SK-N-SH (cell line): ENCODE measurements around the gene SRSF12. TPM values are rescaled to one million over a fixed set of nuclear protein-coding genes. Genes with fewer than 3 reads are reported as not detected.
"Not testable (repeated sequence)": the region's sequence is repeated elsewhere in the genome, so short reads cannot be mapped to it uniquely, and the experiment has no call there.

ENCODE experiments used
- CTCF ChIA-PET: fragments of 300-600, 350-600 bp; formaldehyde crosslinking; extraction: SDS; loops from one replicate; lab custom pipeline; 2021; lab: Yijun Ruan, JAX
- POLR2A ChIA-PET: fragments of 350-600 bp; sonication (Branson Sonifier 250); formaldehyde crosslinking; extraction: SDS; loops from one replicate; lab custom pipeline; 2020; ENCODE audit warnings: antibody characterized with exemption, inconsistent platforms; lab: Yijun Ruan, JAX
- DNase-seq: peaks from one replicate; pipeline ENCODE4 v3.0.0; 2012
- H2AFZ ChIP-seq: fragments of 200-600 bp; sonication (generic); 2 replicates; pipeline ENCODE4 v1.8.1; 2016; ENCODE audit warnings: antibody characterized with exemption, mild to moderate bottlenecking, low read depth
- H3F3A ChIP-seq: fragments of 200-600 bp; sonication (generic); replicated peaks from 2 replicates; pipeline ENCODE3; 2016; ENCODE audit warnings: antibody characterized with exemption, mild to moderate bottlenecking; ENCODE audit not compliant: insufficient read depth
- H3K27ac ChIP-seq, 2 experiments: fragments of 200-500 bp in 1 of 2; fragments of 200-600 bp in 1 of 2; sonication (Bioruptor generic) in 1 of 2; sonication (generic), shearing (Covaris generic) in 1 of 2; 2 replicates each; pipeline versions ENCODE4 v1.5.1 to v1.6.1; 2014 to 2016; ENCODE audit warnings: low read depth in 2 of 2, inconsistent platforms in 1 of 2, low read length in 1 of 2, mild to moderate bottlenecking in 1 of 2, mixed read lengths in 1 of 2
- H3K27me3 ChIP-seq: fragments of 200-600 bp; sonication (generic), shearing (Covaris generic); 2 replicates; pipeline ENCODE4 v1.6.1; 2016; ENCODE audit warnings: mixed run types; ENCODE audit not compliant: insufficient read depth
- H3K36me3 ChIP-seq, 2 experiments: fragments of 200-500 bp in 1 of 2; fragments of 200-600 bp in 1 of 2; sonication (Bioruptor generic) in 1 of 2; sonication (generic) in 1 of 2; replicated peaks in 1 of 2; 2 replicates each; pipeline versions ENCODE3 to v1.5.1; 2014 to 2016; ENCODE audit warnings: low read length in 1 of 2, mild to moderate bottlenecking in 1 of 2; ENCODE audit not compliant: insufficient read depth in 2 of 2, control insufficient read depth in 1 of 2
- H3K4me1 ChIP-seq, 2 experiments: fragments of 200-500 bp in 1 of 2; fragments of 200-600 bp in 1 of 2; sonication (Bioruptor generic) in 1 of 2; sonication (generic), shearing (Covaris generic) in 1 of 2; 2 replicates each; pipeline versions ENCODE4 v1.5.1 to v1.6.1; 2014 to 2016; ENCODE audit warnings: low read depth in 1 of 2, low read length in 1 of 2, mixed run types in 1 of 2; ENCODE audit not compliant: insufficient read depth in 2 of 2, control insufficient read depth in 1 of 2
- H3K4me2 ChIP-seq: fragments of 200-600 bp; sonication (generic), shearing (Covaris generic); 2 replicates; pipeline ENCODE4 v1.6.1; 2017; ENCODE audit warnings: mixed run types
- H3K4me3 ChIP-seq, 2 experiments: fragments of 200-500 bp in 1 of 2; fragments of 200-600 bp in 1 of 2; sonication (Bioruptor generic) in 1 of 2; sonication (generic), shearing (Covaris generic) in 1 of 2; 2 replicates each; pipeline versions ENCODE4 v1.5.1 to v1.8.1; 2014 to 2016; ENCODE audit warnings: low read depth in 2 of 2, inconsistent platforms in 1 of 2, low read length in 1 of 2, mild to moderate bottlenecking in 1 of 2, mixed read lengths in 1 of 2, moderate library complexity in 1 of 2
- H3K79me2 ChIP-seq: fragments of 200-600 bp; sonication (generic); 2 replicates; pipeline ENCODE4 v1.8.1; 2017; ENCODE audit warnings: mild to moderate bottlenecking; ENCODE audit not compliant: insufficient read depth
- H3K9ac ChIP-seq: fragments of 200-600 bp; sonication (generic); 2 replicates; pipeline ENCODE4 v1.6.1; 2017; ENCODE audit warnings: mixed run types
- H3K9me2 ChIP-seq: fragments of 200-600 bp; sonication (generic); 2 replicates; pipeline ENCODE4 v1.6.1; 2017; ENCODE audit warnings: mixed run types
- H3K9me3 ChIP-seq: fragments of 200-600 bp; sonication (generic); 2 replicates; pipeline ENCODE4 v1.6.1; 2017; ENCODE audit warnings: mixed run types, mild to moderate bottlenecking, moderate library complexity
- H4K20me1 ChIP-seq: fragments of 200-600 bp; sonication (generic); 2 replicates; pipeline ENCODE4 v1.6.1; 2017; ENCODE audit warnings: mild to moderate bottlenecking, mixed run types; ENCODE audit not compliant: insufficient read depth
- CTCF ChIP-seq: fragments of 200-600 bp; sonication (generic); IDR thresholded peaks from 2 replicates; pipeline ENCODE4 v1.6.1; 2017; ENCODE audit warnings: antibody characterized with exemption, mild to moderate bottlenecking, moderate library complexity
- ELF1 ChIP-seq: IDR thresholded peaks from 2 replicates; pipeline ENCODE4 v1.4.0; 2012
- EP300 ChIP-seq, 2 experiments: IDR thresholded peaks; 2 replicates each; pipeline versions ENCODE4 v1.4.0 to v1.6.1; 2012; ENCODE audit warnings: borderline replicate concordance in 1 of 2, low read depth in 1 of 2, low read length in 1 of 2
- EZH2phosphoT487 ChIP-seq: fragments of 200-600 bp; sonication (generic); IDR thresholded peaks from 2 replicates; pipeline ENCODE4 v1.6.1; 2017; ENCODE audit warnings: low read depth, mixed run types, mild to moderate bottlenecking, antibody characterized with exemption, moderate library complexity, borderline replicate concordance
- FOSL2 ChIP-seq: IDR thresholded peaks from 2 replicates; pipeline ENCODE4 v1.4.0; 2012; ENCODE audit warnings: low read depth, mild to moderate bottlenecking, moderate library complexity, borderline replicate concordance
- MEF2A ChIP-seq: IDR thresholded peaks from 2 replicates; pipeline ENCODE4 v1.4.0; 2012; ENCODE audit warnings: low read depth, borderline replicate concordance
- NFIC ChIP-seq: IDR thresholded peaks from 2 replicates; pipeline ENCODE4 v1.4.0; 2012; ENCODE audit warnings: borderline replicate concordance
- REST ChIP-seq: IDR thresholded peaks from 2 replicates; pipeline ENCODE4 v1.6.1; 2012; ENCODE audit warnings: mild to moderate bottlenecking, low read depth, low read length, moderate library complexity
- RFX5 ChIP-seq: IDR thresholded peaks from 2 replicates; pipeline ENCODE4 v1.6.1; 2012; ENCODE audit warnings: mild to moderate bottlenecking, improper control_type of control experiment, low read length
- RXRA ChIP-seq: IDR thresholded peaks from 2 replicates; pipeline ENCODE4 v1.4.0; 2012; ENCODE audit warnings: low read depth, mild to moderate bottlenecking, borderline replicate concordance
- TCF12 ChIP-seq: IDR thresholded peaks from 2 replicates; pipeline ENCODE4 v1.4.0; 2012
- USF1 ChIP-seq: IDR thresholded peaks from 2 replicates; pipeline ENCODE4 v1.4.0; 2012; ENCODE audit warnings: low read depth, borderline replicate concordance
- YY1 ChIP-seq: IDR thresholded peaks from 2 replicates; pipeline ENCODE4 v1.4.0; 2012; ENCODE audit warnings: low read depth, mild to moderate bottlenecking
- WGBS: methylation state at CpG from one replicate; pipeline ENCODE4 v1.1.6; 2017; ENCODE audit warnings: low lambda C conversion rate; 5-methylcytosine and 5-hydroxymethylcytosine counted together
- polyA plus RNA-seq, 3 experiments: library from polyadenylated mRNA; depleted of rRNA; stranded (reverse); fragments of >200 nt; gene quantifications; 2 replicates each; pipeline ENCODE4 v1.2.3, GENCODE V29; 2012

The SRSF12 gene
- polyA plus RNA-seq, 1 of the 3 experiments (the other 2 are of a cell fraction) = 1.1 TPM

GRCh38 chr6:89066940-89067646 is 50.8 kb downstream of the SRSF12 start:
- TF ChIP-seq NFIC (no peak), YY1 (no peak), CTCF (no peak), EZH2phosphoT487 (no peak), ELF1 (no peak), RXRA (no peak), RFX5 (no peak), TCF12 (no peak), FOSL2 (no peak), EP300 (IDR thresholded peaks at IDR 0.05; ENCODE audit: borderline replicate concordance in 1 of 2, low read depth in 1 of 2, low read length in 1 of 2) (no peak), REST (no peak), MEF2A (no peak), USF1 (no peak)
- H3K4me1 ChIP-seq = no peaks in the 10 kb centered on the region
- H3K27me3 ChIP-seq = no peaks in the 10 kb centered on the region
- no peaks in the 10 kb centered on the region for H3K9me3 ChIP-seq
- H3K9me2 ChIP-seq = no peaks in the 10 kb centered on the region
- no peak overlapping the region for H2AFZ ChIP-seq
- ChIA-PET POLR2A (no interaction called here), CTCF (interaction anchor here (2.1 to 2.2 kb wide), 2 partner anchors 11 to 14 kb away, joined by 5 read pairs; partner anchors contain the start of gene PNRC1)
- no peak overlapping the region for H3K27ac ChIP-seq
- no peaks in the 10 kb centered on the region for H4K20me1 ChIP-seq
- H3K79me2 ChIP-seq = no peaks in the 10 kb centered on the region
- 75% methylated on average over 4 of the region's 4 CpGs for WGBS
- DNase-seq = no peak
- no peaks in the 10 kb centered on the region for H3K36me3 ChIP-seq
- H3K4me3 ChIP-seq = no peak overlapping the region
- H3F3A ChIP-seq = no peaks in the 10 kb centered on the region
- no peak overlapping the region for H3K9ac ChIP-seq
- no peak overlapping the region for H3K4me2 ChIP-seq

GRCh38 chr6:89066121-89066520 is 51.8 kb downstream of the SRSF12 start:
- H3K27me3 ChIP-seq, H3K4me1 ChIP-seq, H3K9me2 ChIP-seq, H3K79me2 ChIP-seq, H4K20me1 ChIP-seq, H3K36me3 ChIP-seq, DNase-seq, H3K9ac ChIP-seq, H3K4me2 ChIP-seq, H3K27ac ChIP-seq, POLR2A ChIA-PET, H3F3A ChIP-seq, H3K4me3 ChIP-seq, H2AFZ ChIP-seq, H3K9me3 ChIP-seq: not testable (repeated sequence)
- 91% methylated on average over 9 of the region's 9 CpGs for WGBS
- CTCF ChIA-PET = interaction anchor here (2.1 kb wide), 1 partner anchor 12 kb away, joined by 5 read pairs; no protein-coding TSS in a partner anchor

GRCh38 chr6:89064931-89065330 is 52.9 kb downstream of the SRSF12 start:
- H3F3A ChIP-seq, H3K36me3 ChIP-seq, H4K20me1 ChIP-seq, H3K9me3 ChIP-seq, H2AFZ ChIP-seq, H3K4me1 ChIP-seq, POLR2A ChIA-PET, H3K4me2 ChIP-seq, H3K9ac ChIP-seq, H3K9me2 ChIP-seq, H3K27me3 ChIP-seq, CTCF ChIA-PET, DNase-seq, H3K4me3 ChIP-seq, H3K79me2 ChIP-seq, H3K27ac ChIP-seq: not testable (repeated sequence)
- 96% methylated on average over 8 of the region's 22 CpGs for WGBS
